ENCODE data around the gene SAT1. TPM values are rescaled to one million over a fixed set of nuclear protein-coding genes. Genes with fewer than 3 reads are reported as not detected.

The SAT1 gene
- total RNA-seq, 1 experiment from 2014 or later: 55.2 TPM

DNA sequence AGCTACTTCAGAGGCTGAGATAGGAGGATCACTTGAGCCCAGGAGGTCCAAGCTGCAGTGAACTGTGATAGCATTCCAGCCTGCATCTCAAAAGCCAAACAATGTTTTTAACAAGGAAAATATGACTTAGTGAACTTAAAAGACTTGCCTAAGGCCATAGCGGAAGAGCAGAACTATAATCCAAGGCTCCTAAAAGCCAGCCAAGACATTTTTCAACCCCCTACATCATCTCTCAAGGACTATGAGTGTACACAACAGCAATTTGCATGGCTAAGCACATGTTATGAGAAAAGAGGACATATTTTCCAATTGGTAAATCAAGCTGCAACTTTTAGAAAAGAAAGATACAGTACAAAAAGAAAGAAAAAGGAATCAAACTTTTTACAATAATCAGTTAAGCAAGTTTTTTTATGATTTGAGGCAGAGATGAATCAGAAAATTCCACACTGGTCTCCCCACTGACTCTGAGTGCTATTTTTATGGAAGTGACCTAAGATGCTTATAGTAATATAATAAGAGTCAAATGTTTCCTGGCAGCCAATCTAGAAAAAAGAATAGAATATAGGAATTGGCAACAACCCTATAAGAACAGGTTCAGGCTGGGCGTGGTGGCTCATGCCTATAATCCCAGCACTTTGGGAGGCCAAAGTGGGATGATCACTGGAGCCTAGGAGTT is 30.1 kb upstream of the SAT1 start:
- Histone ChIP-seq H3T11ph (ENCODE audit: low read length) (no peak overlapping the region), H2BK20ac (ENCODE audit: low read depth, low read length, poor library complexity, severe bottlenecking) (no peak overlapping the region), H3K9me3 (ENCODE audit: control insufficient read depth, low read depth, low read length) (no peaks in the 10 kb centered on the region), H3K4ac (ENCODE audit: low read depth, low read length) (no peak overlapping the region), H3K14ac (ENCODE audit: insufficient read depth, low read length) (no peak overlapping the region), H2BK5ac (ENCODE audit: insufficient read length, low read length) (no peak overlapping the region), H3K79me1 (ENCODE audit: insufficient read depth, low read depth, low read length, poor library complexity, severe bottlenecking) (no peaks in the 10 kb centered on the region), H3K4me2 (ENCODE audit: insufficient read depth, insufficient read length, low read length) (no peak overlapping the region), H3K23ac (ENCODE audit: insufficient read length, low read depth, low read length) (no peak overlapping the region), H2AK5ac (ENCODE audit: insufficient read length, low read length) (no peak overlapping the region), H2BK15ac (ENCODE audit: low read depth, low read length) (no peak overlapping the region), H3K27ac (ENCODE audit: insufficient read length, low read depth, low read length) (no peak overlapping the region), H2BK12ac (ENCODE audit: insufficient read length, low read depth, low read length) (no peak overlapping the region), H3K27me3 (ENCODE audit: insufficient read depth, low read length) (no peaks in the 10 kb centered on the region), H3K4me1 (ENCODE audit: insufficient read depth, low read length) (no peaks in the 10 kb centered on the region), H3K23me2 (ENCODE audit: insufficient read length, low read depth, low read length, poor library complexity, severe bottlenecking) (no peaks in the 10 kb centered on the region), H3K79me2 (ENCODE audit: insufficient read depth, low read length) (no peaks in the 10 kb centered on the region), H3K9ac (ENCODE audit: extremely low read depth, insufficient read length, low read length) (no peak overlapping the region), H4K5ac (ENCODE audit: insufficient read length, low read depth, low read length) (no peak overlapping the region), H2BK120ac (ENCODE audit: low read depth, low read length, poor library complexity, severe bottlenecking) (no peak overlapping the region), H2AFZ (ENCODE audit: low read length) (no peak overlapping the region), H3K18ac (ENCODE audit: insufficient read length, low read depth, low read length) (no peak overlapping the region), H4K91ac (ENCODE audit: insufficient read length, low read depth, low read length) (no peak overlapping the region), H4K8ac (replicated peaks; ENCODE audit: insufficient read length, low read depth, low read length) (no peak overlapping the region), H3K56ac (ENCODE audit: insufficient read length, low read depth, low read length) (no peak overlapping the region), H4K20me1 (ENCODE audit: control insufficient read depth, insufficient read depth, insufficient read length) (no peaks in the 10 kb centered on the region)
- no peak overlapping the region for H3K27ac Mint-ChIP-seq
- H3K4me3 Mint-ChIP-seq: no peak overlapping the region
- peaks cover 0 to 3% of the 10 kb centered on the region in 2 experiments; a peak in 1 of 4 replicates for H3K4me1 Mint-ChIP-seq
- no peak for DNase-seq
- H3K36me3 Mint-ChIP-seq (ENCODE audit: insufficient read depth in 1 of 3, low read depth in 3 of 3): no peaks in the 10 kb centered on the region
- peaks cover under 1% of the 10 kb centered on the region; the same call in 1 of the 2 replicates for H3K27me3 Mint-ChIP-seq (ENCODE audit: low read depth)
- no peaks in the 10 kb centered on the region for H3K9me3 Mint-ChIP-seq
- TF ChIP-seq, protein P1, sequence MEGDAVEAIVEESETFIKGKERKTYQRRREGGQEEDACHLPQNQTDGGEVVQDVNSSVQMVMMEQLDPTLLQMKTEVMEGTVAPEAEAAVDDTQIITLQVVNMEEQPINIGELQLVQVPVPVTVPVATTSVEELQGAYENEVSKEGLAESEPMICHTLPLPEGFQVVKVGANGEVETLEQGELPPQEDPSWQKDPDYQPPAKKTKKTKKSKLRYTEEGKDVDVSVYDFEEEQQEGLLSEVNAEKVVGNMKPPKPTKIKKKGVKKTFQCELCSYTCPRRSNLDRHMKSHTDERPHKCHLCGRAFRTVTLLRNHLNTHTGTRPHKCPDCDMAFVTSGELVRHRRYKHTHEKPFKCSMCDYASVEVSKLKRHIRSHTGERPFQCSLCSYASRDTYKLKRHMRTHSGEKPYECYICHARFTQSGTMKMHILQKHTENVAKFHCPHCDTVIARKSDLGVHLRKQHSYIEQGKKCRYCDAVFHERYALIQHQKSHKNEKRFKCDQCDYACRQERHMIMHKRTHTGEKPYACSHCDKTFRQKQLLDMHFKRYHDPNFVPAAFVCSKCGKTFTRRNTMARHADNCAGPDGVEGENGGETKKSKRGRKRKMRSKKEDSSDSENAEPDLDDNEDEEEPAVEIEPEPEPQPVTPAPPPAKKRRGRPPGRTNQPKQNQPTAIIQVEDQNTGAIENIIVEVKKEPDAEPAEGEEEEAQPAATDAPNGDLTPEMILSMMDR (conservative IDR thresholded peaks at IDR 0.05): no peak
- no CpG with 5 or more reads among the region's 2 CpGs for WGBS (ENCODE audit: extremely low coverage, insufficient read length, low lambda C conversion rate)

All from H9 (cell line).